GM23338 (cell line): ENCODE results near the gene RAMACL. TPM values are rescaled to one million over a fixed set of nuclear protein-coding genes. Genes with fewer than 3 reads are reported as not detected.

ENCODE experiments used
- ATAC-seq: fragments of 200-7000 bp; cut with Tn5 transposase; 3 replicates; pipeline ENCODE4 v1.9.1; 2020
- DNase-seq: peaks from one replicate; pipeline ENCODE4 v3.0.0-alpha.2; 2015; ENCODE audit warnings: low spot score
- H2AFZ ChIP-seq: fragments of 200-600 bp; sonication (generic); 2 replicates; pipeline ENCODE4 v1.8.0; 2016; ENCODE audit warnings: antibody characterized with exemption, mild to moderate bottlenecking, moderate library complexity
- H3F3A ChIP-seq: fragments of 200-600 bp; sonication (generic); replicated peaks from 2 replicates; pipeline ENCODE4 v1.8.0; 2017; ENCODE audit warnings: antibody characterized with exemption, mixed run types, low read depth
- H3K27ac ChIP-seq: fragments of 200-600 bp; sonication (generic); 2 replicates; pipeline ENCODE4 v1.6.1; 2016; ENCODE audit warnings: low read depth
- H3K27me3 ChIP-seq: fragments of 200-600 bp; sonication (generic); 2 replicates; pipeline ENCODE4 v1.8.0; 2016; ENCODE audit warnings: mild to moderate bottlenecking, mixed run types, moderate library complexity; ENCODE audit not compliant: insufficient read depth
- H3K36me3 ChIP-seq: fragments of 200-600 bp; sonication (generic); 2 replicates; pipeline ENCODE4 v1.8.0; 2016; ENCODE audit warnings: mild to moderate bottlenecking; ENCODE audit not compliant: insufficient read depth
- H3K4me1 ChIP-seq: fragments of 200-600 bp; sonication (generic); 2 replicates; pipeline ENCODE4 v1.8.0; 2016; ENCODE audit warnings: mild to moderate bottlenecking, moderate library complexity; ENCODE audit not compliant: insufficient read depth
- H3K4me2 ChIP-seq: fragments of 200-600 bp; sonication (generic); 2 replicates; pipeline ENCODE4 v1.7.1; 2017; ENCODE audit warnings: mixed run types
- H3K4me3 ChIP-seq: fragments of 200-600 bp; sonication (generic); 2 replicates; pipeline ENCODE4 v1.6.1; 2016; ENCODE audit warnings: mixed run types
- H3K79me2 ChIP-seq: fragments of 200-600 bp; sonication (generic); replicated peaks from 2 replicates; pipeline ENCODE4 v1.8.0; 2017; ENCODE audit warnings: mild to moderate bottlenecking; ENCODE audit not compliant: insufficient read depth
- H3K9me2 ChIP-seq: fragments of 200-600 bp; sonication (generic); 2 replicates; pipeline ENCODE4 v1.8.0; 2017; ENCODE audit not compliant: insufficient read depth
- H4K20me1 ChIP-seq: fragments of 200-600 bp; sonication (generic); replicated peaks from 2 replicates; pipeline ENCODE4 v1.8.0; 2017; ENCODE audit warnings: mild to moderate bottlenecking; ENCODE audit not compliant: insufficient read depth
- H3K27ac Mint-ChIP-seq: 2 replicates; pipeline ENCODE4 v1.8.0; 2020; ENCODE audit warnings: inconsistent platforms, mild to moderate bottlenecking, moderate library complexity, mixed read lengths
- H3K27me3 Mint-ChIP-seq: 3 replicates; pipeline ENCODE4 v1.8.0; 2022; ENCODE audit warnings: low read depth, mild to moderate bottlenecking, moderate library complexity, mixed read lengths, inconsistent platforms; ENCODE audit not compliant: insufficient read depth, poor library complexity
- H3K36me3 Mint-ChIP-seq: 3 replicates; pipeline ENCODE4 v1.8.0; 2021; ENCODE audit warnings: low read depth, mild to moderate bottlenecking, inconsistent platforms, moderate library complexity, mixed read lengths
- H3K4me1 Mint-ChIP-seq: 3 replicates; pipeline ENCODE4 v1.8.0; 2020; ENCODE audit warnings: mild to moderate bottlenecking, inconsistent platforms, mixed read lengths
- H3K4me3 Mint-ChIP-seq: 3 replicates; pipeline ENCODE4 v1.8.0; 2021; ENCODE audit warnings: moderate library complexity, mild to moderate bottlenecking, inconsistent platforms, mixed read lengths
- H3K9me3 Mint-ChIP-seq: 3 replicates; pipeline ENCODE4 v1.8.0; 2020; ENCODE audit warnings: moderate library complexity, mild to moderate bottlenecking, inconsistent platforms, mixed read lengths
- CTCF ChIP-seq, 2 experiments: fragments of 200-600 bp in 1 of 2; sonication (generic) in 1 of 2; conservative IDR thresholded peaks; 2 replicates each; pipeline versions ENCODE4 v1.5.1 to v1.6.1; 2016 to 2017; ENCODE audit warnings: antibody characterized with exemption in 2 of 2, low read depth in 2 of 2, mild to moderate bottlenecking in 2 of 2, moderate library complexity in 1 of 2
- EZH2 ChIP-seq: fragments of 200-600 bp; sonication (generic); IDR thresholded peaks from one replicate; pipeline ENCODE4 v1.8.0; 2017; ENCODE audit warnings: antibody characterized with exemption, mild to moderate bottlenecking, low read depth; ENCODE audit not compliant: unreplicated experiment
- EZH2phosphoT487 ChIP-seq: fragments of 200-600 bp; sonication (generic); IDR thresholded peaks from one replicate; pipeline ENCODE4 v1.8.1; 2018; ENCODE audit warnings: antibody characterized with exemption; ENCODE audit not compliant: unreplicated experiment
- JUNB ChIP-seq: IDR thresholded peaks from one replicate; pipeline ENCODE4 v1.6.1; 2016; ENCODE audit warnings: antibody characterized with exemption; ENCODE audit not compliant: unreplicated experiment
- NANOG ChIP-seq: IDR thresholded peaks from 2 replicates; pipeline ENCODE4 v1.6.1; 2016; ENCODE audit warnings: antibody characterized with exemption, borderline replicate concordance
- POLR2AphosphoS5 ChIP-seq: IDR thresholded peaks from 2 replicates; pipeline ENCODE4 v1.6.1; 2016; ENCODE audit warnings: antibody characterized with exemption, low read depth
- STAT1 ChIP-seq: IDR thresholded peaks from one replicate; pipeline ENCODE4 v1.6.1; 2016; ENCODE audit warnings: antibody characterized with exemption; ENCODE audit not compliant: unreplicated experiment
- ZNF114 ChIP-seq: fragments of 250-450 bp; sonication (Bioruptor Pico); IDR thresholded peaks from 2 replicates; pipeline ENCODE4 v1.5.0; 2020; ENCODE audit warnings: mild to moderate bottlenecking, moderate library complexity
- polyA plus RNA-seq: library from polyadenylated mRNA; unstranded; fragments of >200 nt; fragmentation: Nextera tagmentation; extraction: Ambion mirVana; gene quantifications from 2 replicates; pipeline ENCODE4 v1.2.1, GENCODE V29; 2016
- total RNA-seq: library from RNA; depleted of rRNA; stranded (reverse); fragments of >200 nt; shearing (Covaris generic); gene quantifications from 2 replicates; pipeline ENCODE4 v1.2.3, GENCODE V29; 2014
- TF ChIP-seq, protein P1 (sequence below): IDR thresholded peaks from 2 replicates; pipeline ENCODE4 v1.6.1; 2016; ENCODE audit warnings: antibody characterized with exemption
- TF ChIP-seq, protein P2 (sequence below): IDR thresholded peaks from one replicate; pipeline ENCODE4 v1.6.1; 2018; ENCODE audit warnings: antibody characterized with exemption; ENCODE audit not compliant: unreplicated experiment

RAMACL gene
- total and polyA plus RNA-seq, 2 experiments from 2014 or later: 0.61 to 4.0 TPM

- 0 out of 2 replicates have a peak, but pooled peaks cover 3% of the 10 kb centered on the region for H3F3A ChIP-seq
- H3K9me2 ChIP-seq: no peaks in the 10 kb centered on the region
- peaks cover 15% of the 10 kb centered on the region for H4K20me1 ChIP-seq
- ATAC-seq (no peak), DNase-seq (no peak)
- peaks cover 54% of the 10 kb centered on the region for H3K4me1 Mint-ChIP-seq
- no peaks in the 10 kb centered on the region for H3K27me3 ChIP-seq
- no peaks in the 10 kb centered on the region for H3K36me3 ChIP-seq
- TF ChIP-seq STAT1: no peak
- TF ChIP-seq, protein P1, sequence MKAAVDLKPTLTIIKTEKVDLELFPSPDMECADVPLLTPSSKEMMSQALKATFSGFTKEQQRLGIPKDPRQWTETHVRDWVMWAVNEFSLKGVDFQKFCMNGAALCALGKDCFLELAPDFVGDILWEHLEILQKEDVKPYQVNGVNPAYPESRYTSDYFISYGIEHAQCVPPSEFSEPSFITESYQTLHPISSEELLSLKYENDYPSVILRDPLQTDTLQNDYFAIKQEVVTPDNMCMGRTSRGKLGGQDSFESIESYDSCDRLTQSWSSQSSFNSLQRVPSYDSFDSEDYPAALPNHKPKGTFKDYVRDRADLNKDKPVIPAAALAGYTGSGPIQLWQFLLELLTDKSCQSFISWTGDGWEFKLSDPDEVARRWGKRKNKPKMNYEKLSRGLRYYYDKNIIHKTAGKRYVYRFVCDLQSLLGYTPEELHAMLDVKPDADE: no peak
- no peak overlapping the region for H3K4me2 ChIP-seq
- H3K27me3 Mint-ChIP-seq: peaks cover 4% of the 10 kb centered on the region
- H3K4me1 ChIP-seq: peaks cover 6% of the 10 kb centered on the region; the same call in 1 of the 2 replicates
- H3K9me3 Mint-ChIP-seq: no peaks in the 10 kb centered on the region
- no peaks in the 10 kb centered on the region; the same call in 2 of the 3 replicates for H3K36me3 Mint-ChIP-seq
- H3K4me3 Mint-ChIP-seq: no peak overlapping the region
- H3K27ac Mint-ChIP-seq: no peak overlapping the region
- H3K79me2 ChIP-seq: peaks cover 35% of the 10 kb centered on the region
- no peak overlapping the region for H2AFZ ChIP-seq
- H3K27ac ChIP-seq: no peak overlapping the region
- H3K4me3 ChIP-seq: no peak overlapping the region
Observed at GRCh38 chr6:166566026-166567011, 20.2 kb downstream of the RAMACL start.

DNA sequence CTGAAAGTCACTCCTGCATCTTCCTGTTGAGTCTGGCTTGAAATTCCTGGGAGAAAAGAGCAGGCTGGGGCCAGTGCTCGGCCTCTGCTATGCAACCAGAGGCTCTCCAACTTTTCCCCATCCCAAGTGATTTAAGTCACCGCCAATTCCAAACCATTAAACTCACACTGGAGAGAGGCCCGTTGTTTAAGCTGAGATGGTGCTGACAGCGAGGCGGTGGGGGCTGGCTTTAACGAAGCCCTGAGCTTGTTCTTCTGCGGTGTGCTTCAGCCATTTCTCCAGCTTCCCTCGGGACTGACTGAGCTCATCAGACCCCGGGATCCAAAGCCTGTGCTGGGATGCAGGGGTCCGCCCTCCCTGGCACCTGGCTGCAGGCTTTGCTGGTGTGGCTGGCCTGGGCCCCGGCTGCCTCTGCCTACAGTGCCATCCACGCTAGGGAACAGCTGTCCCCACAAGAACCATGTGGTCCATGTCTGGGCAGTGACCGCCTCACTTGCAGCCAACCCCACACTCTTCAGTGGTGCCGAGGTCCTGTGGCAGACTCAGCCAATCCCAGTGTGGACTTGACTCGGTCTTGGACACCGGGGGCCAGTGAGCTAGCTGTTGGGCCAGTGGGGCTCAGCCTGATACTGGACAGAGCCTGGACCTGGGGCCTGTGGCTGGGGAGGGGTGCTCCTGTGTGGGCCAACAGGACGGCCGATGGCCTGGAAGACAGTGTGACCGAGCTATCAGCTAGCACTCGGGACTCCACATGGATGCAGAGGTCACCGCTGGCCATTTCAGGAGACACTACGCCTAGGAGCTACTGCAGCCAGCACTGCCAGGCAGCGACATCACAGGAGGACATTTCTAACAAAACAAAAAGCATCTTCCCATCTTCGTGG lies 21.2 kb downstream of the RAMACL start:
- Mint-ChIP-seq H3K36me3 (no peaks in the 10 kb centered on the region; the same call in 1 of the 3 replicates), H3K27me3 (peaks cover 5% of the 10 kb centered on the region), H3K9me3 (no peaks in the 10 kb centered on the region), H3K4me1 (peaks cover 55% of the 10 kb centered on the region), H3K4me3 (no peak overlapping the region), H3K27ac (no peak overlapping the region)
- no peak overlapping the region for H3K4me3 ChIP-seq
- no peaks in the 10 kb centered on the region for H3F3A ChIP-seq
- peaks cover 14% of the 10 kb centered on the region for H4K20me1 ChIP-seq
- H3K9me2 ChIP-seq: no peaks in the 10 kb centered on the region
- peaks cover 26% of the 10 kb centered on the region for H3K79me2 ChIP-seq
- DNase-seq: no peak
- H3K27me3 ChIP-seq: no peaks in the 10 kb centered on the region
- no peak for ATAC-seq
- no peak overlapping the region for H3K27ac ChIP-seq
- no peak overlapping the region for H3K4me2 ChIP-seq
- H2AFZ ChIP-seq: no peak overlapping the region
- H3K4me1 ChIP-seq: peaks cover 10% of the 10 kb centered on the region
- H3K36me3 ChIP-seq: no peaks in the 10 kb centered on the region
- TF ChIP-seq, protein P1: no peak
- TF ChIP-seq EZH2: no peak
- no peak for TF ChIP-seq ZNF114 (CRISPR knock-in tag)
- no peak for TF ChIP-seq CTCF (conservative IDR thresholded peaks at IDR 0.05; ENCODE audit: low read depth in 2 of 2)
- TF ChIP-seq POLR2AphosphoS5: no peak
- TF ChIP-seq STAT1: no peak
- TF ChIP-seq EZH2phosphoT487: no peak
- no peak for TF ChIP-seq JUNB
- TF ChIP-seq, protein P2, sequence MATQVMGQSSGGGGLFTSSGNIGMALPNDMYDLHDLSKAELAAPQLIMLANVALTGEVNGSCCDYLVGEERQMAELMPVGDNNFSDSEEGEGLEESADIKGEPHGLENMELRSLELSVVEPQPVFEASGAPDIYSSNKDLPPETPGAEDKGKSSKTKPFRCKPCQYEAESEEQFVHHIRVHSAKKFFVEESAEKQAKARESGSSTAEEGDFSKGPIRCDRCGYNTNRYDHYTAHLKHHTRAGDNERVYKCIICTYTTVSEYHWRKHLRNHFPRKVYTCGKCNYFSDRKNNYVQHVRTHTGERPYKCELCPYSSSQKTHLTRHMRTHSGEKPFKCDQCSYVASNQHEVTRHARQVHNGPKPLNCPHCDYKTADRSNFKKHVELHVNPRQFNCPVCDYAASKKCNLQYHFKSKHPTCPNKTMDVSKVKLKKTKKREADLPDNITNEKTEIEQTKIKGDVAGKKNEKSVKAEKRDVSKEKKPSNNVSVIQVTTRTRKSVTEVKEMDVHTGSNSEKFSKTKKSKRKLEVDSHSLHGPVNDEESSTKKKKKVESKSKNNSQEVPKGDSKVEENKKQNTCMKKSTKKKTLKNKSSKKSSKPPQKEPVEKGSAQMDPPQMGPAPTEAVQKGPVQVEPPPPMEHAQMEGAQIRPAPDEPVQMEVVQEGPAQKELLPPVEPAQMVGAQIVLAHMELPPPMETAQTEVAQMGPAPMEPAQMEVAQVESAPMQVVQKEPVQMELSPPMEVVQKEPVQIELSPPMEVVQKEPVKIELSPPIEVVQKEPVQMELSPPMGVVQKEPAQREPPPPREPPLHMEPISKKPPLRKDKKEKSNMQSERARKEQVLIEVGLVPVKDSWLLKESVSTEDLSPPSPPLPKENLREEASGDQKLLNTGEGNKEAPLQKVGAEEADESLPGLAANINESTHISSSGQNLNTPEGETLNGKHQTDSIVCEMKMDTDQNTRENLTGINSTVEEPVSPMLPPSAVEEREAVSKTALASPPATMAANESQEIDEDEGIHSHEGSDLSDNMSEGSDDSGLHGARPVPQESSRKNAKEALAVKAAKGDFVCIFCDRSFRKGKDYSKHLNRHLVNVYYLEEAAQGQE: no peak
- TF ChIP-seq NANOG: no peak
